Tibial nerve (tissue), 3 donors: ENCODE results near the gene RBM38.

ENCODE experiments used
- CTCF ChIP-seq, 5 experiments: fragments of 200-600 bp in 3 of 5; fragments of 450-650 bp in 2 of 5; sonication (generic) in 3 of 5; IDR thresholded peaks; one replicate each; pipeline ENCODE4 v1.5.1; 2016 to 2019; ENCODE audit warnings: antibody characterized with exemption in 5 of 5, mild to moderate bottlenecking in 3 of 5, moderate library complexity in 2 of 5
- POLR2A ChIP-seq, 2 donors: fragments of 450-650 bp; IDR thresholded peaks; one replicate each; pipeline ENCODE4 v1.6.1; 2017; ENCODE audit warnings: antibody characterized with exemption in 2 of 2, mild to moderate bottlenecking in 2 of 2, moderate library complexity in 2 of 2

- TF ChIP-seq CTCF (IDR thresholded peaks at IDR 0.05) (no peak), POLR2A (IDR thresholded peaks at IDR 0.05) (no peak)
These were observed 57.7 kb downstream of the RBM38 start for GRCh38 chr20:57448764-57449354.
